GM13976 (cell line): ENCODE measurements around the gene SPAG16.

Experiments used
- DNase-seq: peaks from one replicate; pipeline ENCODE4 v3.0.0; 2012; ENCODE audit warnings: low spot score
- in situ Hi-C: fragments of 300-500 bp; cut with MboI; formaldehyde crosslinking; loops from one replicate; pipeline ENCODE4 v1.12.0; 2022; ENCODE audit warnings: low sequenced_read_pairs, mixed read lengths, inconsistent platforms; ENCODE audit not compliant: unreplicated experiment
- TF ChIP-seq, protein P1 (sequence below): IDR thresholded peaks from 2 replicates; pipeline ENCODE4 v1.5.1; 2012; ENCODE audit warnings: borderline replicate concordance, mild to moderate bottlenecking; ENCODE audit not compliant: insufficient read depth; ENCODE audit errors: extremely low read depth, missing control alignments, control extremely low read depth

Gene SPAG16

GRCh38 chr2:213566846-213567245 lies 282.6 kb downstream of the SPAG16 start:
- in situ Hi-C loops, result no loop called here
- TF ChIP-seq, protein P1, sequence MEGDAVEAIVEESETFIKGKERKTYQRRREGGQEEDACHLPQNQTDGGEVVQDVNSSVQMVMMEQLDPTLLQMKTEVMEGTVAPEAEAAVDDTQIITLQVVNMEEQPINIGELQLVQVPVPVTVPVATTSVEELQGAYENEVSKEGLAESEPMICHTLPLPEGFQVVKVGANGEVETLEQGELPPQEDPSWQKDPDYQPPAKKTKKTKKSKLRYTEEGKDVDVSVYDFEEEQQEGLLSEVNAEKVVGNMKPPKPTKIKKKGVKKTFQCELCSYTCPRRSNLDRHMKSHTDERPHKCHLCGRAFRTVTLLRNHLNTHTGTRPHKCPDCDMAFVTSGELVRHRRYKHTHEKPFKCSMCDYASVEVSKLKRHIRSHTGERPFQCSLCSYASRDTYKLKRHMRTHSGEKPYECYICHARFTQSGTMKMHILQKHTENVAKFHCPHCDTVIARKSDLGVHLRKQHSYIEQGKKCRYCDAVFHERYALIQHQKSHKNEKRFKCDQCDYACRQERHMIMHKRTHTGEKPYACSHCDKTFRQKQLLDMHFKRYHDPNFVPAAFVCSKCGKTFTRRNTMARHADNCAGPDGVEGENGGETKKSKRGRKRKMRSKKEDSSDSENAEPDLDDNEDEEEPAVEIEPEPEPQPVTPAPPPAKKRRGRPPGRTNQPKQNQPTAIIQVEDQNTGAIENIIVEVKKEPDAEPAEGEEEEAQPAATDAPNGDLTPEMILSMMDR, result no peak
- DNase-seq, result no peak

DNA sequence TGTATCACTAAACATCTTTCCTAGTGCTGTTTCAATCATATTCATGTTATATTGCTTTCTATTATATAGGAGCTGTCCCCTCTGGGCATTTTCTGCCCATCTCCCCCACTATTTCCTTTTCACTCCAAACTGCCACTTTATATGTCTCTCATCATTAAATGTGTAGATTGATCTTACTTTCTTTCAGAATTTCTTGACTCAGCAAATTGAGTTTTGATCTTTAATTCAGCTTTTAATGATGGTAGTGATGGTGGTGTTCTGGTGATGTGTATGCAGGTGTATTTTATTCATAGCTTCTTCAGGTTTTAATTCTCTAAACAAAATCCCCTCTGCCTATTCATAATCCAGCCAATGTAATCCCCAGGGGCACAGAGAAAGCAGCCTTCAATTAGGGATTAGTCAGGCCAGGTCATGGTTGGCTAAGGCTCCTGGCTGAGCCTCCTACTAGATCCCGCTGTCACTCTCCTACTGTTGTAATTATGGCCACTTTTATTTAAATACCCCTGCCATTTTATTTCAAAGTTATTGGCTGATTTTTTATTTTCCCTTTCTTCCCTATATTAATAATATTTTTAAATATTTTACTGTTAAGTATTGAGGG lies 325.4 kb downstream of the SPAG16 start:
- in situ Hi-C loops, result no loop called here
- DNase-seq, result no peak
- TF ChIP-seq, protein P1, result no peak

DNA sequence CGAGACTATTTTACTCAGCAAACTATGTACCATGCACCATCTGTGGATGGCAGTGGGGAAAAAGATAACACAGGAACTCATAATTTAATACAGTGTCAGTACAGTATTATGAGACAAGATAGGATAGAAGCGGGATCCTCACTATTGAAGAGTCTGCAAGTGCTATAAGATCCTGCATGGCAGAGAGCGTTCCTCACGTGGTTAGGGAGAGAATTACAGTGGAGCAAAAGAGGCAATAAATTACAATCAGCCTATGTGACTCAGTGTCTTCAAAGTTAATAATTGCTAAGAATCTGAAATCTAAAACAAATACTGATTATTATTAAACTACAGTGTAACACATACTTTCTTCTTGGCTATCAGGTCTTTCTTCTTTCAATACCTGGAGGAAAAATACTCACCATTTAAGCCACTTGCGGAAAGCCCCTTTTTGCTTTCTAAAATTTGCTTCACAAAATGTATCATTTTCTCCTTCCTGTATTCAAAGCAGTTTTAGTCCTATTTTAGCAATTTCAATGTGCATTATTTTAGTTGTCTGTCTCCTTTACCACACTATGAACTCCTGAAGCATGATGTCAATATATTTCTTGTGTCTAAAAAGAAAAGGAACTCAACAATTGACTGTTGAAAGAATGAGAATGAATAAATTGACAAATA lies 342.9 kb downstream of the SPAG16 start:
- DNase-seq, result peak; percentile 31
- in situ Hi-C loops, result no loop called here
- TF ChIP-seq, protein P1, result no peak

DNA sequence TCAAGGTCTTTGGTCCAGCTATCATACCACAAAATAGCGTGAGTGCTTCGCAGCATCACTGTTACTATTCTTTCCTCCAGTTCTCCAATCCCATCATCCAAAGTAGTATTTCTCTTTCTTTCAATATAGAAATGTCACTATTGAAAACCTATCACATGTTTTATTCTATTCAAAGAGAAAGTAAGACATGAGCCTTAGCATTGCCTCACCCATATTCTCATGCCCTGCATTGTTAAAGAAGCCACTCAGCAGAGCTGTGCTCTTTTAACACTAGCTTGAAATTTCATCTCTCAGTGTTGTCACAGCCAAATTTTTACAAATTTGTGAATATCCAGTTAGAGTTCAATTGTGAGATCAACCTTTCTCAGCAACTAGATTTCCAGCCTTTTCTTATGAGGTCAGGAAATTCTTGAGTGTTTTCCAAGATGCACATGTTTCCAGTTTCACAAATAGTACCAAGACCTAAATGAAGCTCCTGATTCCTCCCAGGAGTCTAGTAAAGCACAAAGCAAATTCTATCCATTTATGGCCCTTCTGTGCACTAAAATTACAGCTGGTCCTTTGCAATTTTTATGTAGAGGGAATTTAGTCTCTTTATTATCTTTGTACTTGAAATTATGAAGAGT lies 343.7 kb downstream of the SPAG16 start:
- in situ Hi-C loops, result no loop called here
- no peak for DNase-seq
- TF ChIP-seq, protein P1, result no peak

- in situ Hi-C loops, result no loop called here
These were observed 356.6 kb downstream of the SPAG16 start for GRCh38 chr2:213640738-213641425.

DNA sequence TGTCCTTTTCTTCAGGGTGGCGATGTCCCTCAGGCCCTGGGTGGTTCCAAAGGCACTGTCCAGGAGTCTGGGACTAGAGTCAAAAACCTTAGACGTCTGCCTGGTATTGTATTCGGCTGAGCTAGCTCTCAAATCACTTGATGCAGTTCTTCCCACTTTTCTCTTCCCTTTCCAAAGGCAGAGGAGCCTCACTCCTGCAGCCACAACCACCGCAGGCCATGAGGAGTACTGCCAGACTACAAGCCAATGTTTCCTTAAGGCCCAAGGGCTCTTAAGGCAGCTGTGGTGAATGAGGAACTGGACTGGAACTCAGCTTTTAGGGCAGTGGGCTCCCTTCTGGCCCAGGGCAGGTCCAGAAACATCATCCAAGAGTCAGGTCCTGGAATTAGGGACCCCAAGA lies 360.7 kb downstream of the SPAG16 start:
- in situ Hi-C loops, result no loop called here
- TF ChIP-seq, protein P1, result no peak
- DNase-seq, result no peak

More at GRCh38 chr2:213640738-213641425, 356.6 kb downstream of the SPAG16 start:
- DNase-seq, result no peak
- TF ChIP-seq, protein P1, result no peak
